Neural progenitor cell (in vitro differentiated cells): ENCODE data around the gene MILR1. TPM values are rescaled to one million over a fixed set of nuclear protein-coding genes. Genes with fewer than 3 reads are reported as not detected.

Source experiments
- DNase-seq: peaks from one replicate; pipeline ENCODE4 v3.0.0-alpha.2; 2016; ENCODE audit warnings: low spot score
- H2AFZ ChIP-seq: fragments of 200-600 bp; sonication (generic); replicated peaks from 2 replicates; pipeline ENCODE4 v1.6.1; 2016; ENCODE audit warnings: antibody characterized with exemption
- H3F3A ChIP-seq: fragments of 200-600 bp; sonication (generic); 2 replicates; pipeline ENCODE4 v1.6.1; 2016; ENCODE audit warnings: antibody characterized with exemption, low read depth
- H3K27ac ChIP-seq: fragments of 200-600 bp; sonication (generic); 2 replicates; pipeline ENCODE4 v1.5.1; 2016; ENCODE audit warnings: mild to moderate bottlenecking
- H3K27me3 ChIP-seq: fragments of 200-600 bp; sonication (generic); 2 replicates; pipeline ENCODE4 v1.6.1; 2016; ENCODE audit warnings: mild to moderate bottlenecking, moderate library complexity
- H3K36me3 ChIP-seq: fragments of 200-600 bp; sonication (generic); 2 replicates; pipeline ENCODE4 v1.5.1; 2016
- H3K4me1 ChIP-seq: fragments of 200-600 bp; sonication (generic); 2 replicates; pipeline ENCODE4 v1.6.1; 2016; ENCODE audit warnings: mixed run types
- H3K4me2 ChIP-seq: fragments of 200-600 bp; sonication (generic); 2 replicates; pipeline ENCODE4 v1.6.1; 2016
- H3K4me3 ChIP-seq: fragments of 200-600 bp; sonication (generic); 2 replicates; pipeline ENCODE4 v1.5.1; 2016
- H3K79me2 ChIP-seq: fragments of 200-600 bp; sonication (generic); 2 replicates; pipeline ENCODE4 v1.6.1; 2016; ENCODE audit warnings: low read depth
- H3K9ac ChIP-seq: fragments of 200-600 bp; sonication (generic); 2 replicates; pipeline ENCODE4 v1.6.1; 2016
- H3K9me3 ChIP-seq: fragments of 200-600 bp; sonication (generic); 2 replicates; pipeline ENCODE4 v1.5.1; 2016; ENCODE audit warnings: low read depth
- H4K20me1 ChIP-seq: fragments of 200-600 bp; sonication (generic); 2 replicates; pipeline ENCODE4 v1.6.1; 2016; ENCODE audit warnings: low read depth
- H3K27ac Mint-ChIP-seq: 3 replicates; pipeline ENCODE4 v1.8.0; 2021; ENCODE audit warnings: mixed read lengths
- H3K27me3 Mint-ChIP-seq: 2 replicates; pipeline ENCODE4 v1.8.0; 2022; ENCODE audit warnings: low read depth, mild to moderate bottlenecking, inconsistent platforms, moderate library complexity, mixed read lengths; ENCODE audit not compliant: insufficient read depth
- H3K36me3 Mint-ChIP-seq: 3 replicates; pipeline ENCODE4 v1.8.0; 2021; ENCODE audit warnings: mixed read lengths
- H3K4me1 Mint-ChIP-seq: 3 replicates; pipeline ENCODE4 v1.8.0; 2021; ENCODE audit warnings: mixed read lengths
- H3K4me3 Mint-ChIP-seq: 3 replicates; pipeline ENCODE4 v1.8.0; 2021; ENCODE audit warnings: mild to moderate bottlenecking, moderate library complexity, mixed read lengths
- H3K9me3 Mint-ChIP-seq: 3 replicates; pipeline ENCODE4 v1.8.0; 2020; ENCODE audit warnings: mixed read lengths
- CTCF ChIP-seq: fragments of 200-600 bp; sonication (generic); IDR thresholded peaks from 2 replicates; pipeline ENCODE4 v1.5.1; 2017; ENCODE audit warnings: antibody characterized with exemption, mild to moderate bottlenecking
- EZH2 ChIP-seq: fragments of 200-600 bp; sonication (generic); IDR thresholded peaks from 2 replicates; pipeline ENCODE4 v1.6.1; 2017; ENCODE audit warnings: antibody characterized with exemption, mild to moderate bottlenecking, moderate library complexity
- EZH2phosphoT487 ChIP-seq: fragments of 200-600 bp; sonication (generic); IDR thresholded peaks from 2 replicates; pipeline ENCODE4 v1.6.1; 2017; ENCODE audit warnings: antibody characterized with exemption
- total RNA-seq: library from RNA; depleted of rRNA; stranded (reverse); fragments of >200 nt; gene quantifications from 2 replicates; pipeline ENCODE4 v1.2.3, GENCODE V29; 2015; ENCODE audit warnings: low replicate concordance

The MILR1 gene
- total RNA-seq, 1 donor from 2014 or later = not detected

GRCh38 chr17:64502809-64503208 is 53.9 kb downstream of the MILR1 start:
- Histone ChIP-seq H3K4me1 (peaks cover 19% of the 10 kb centered on the region), H3K36me3 (peaks cover 55% of the 10 kb centered on the region), H3K4me3 (no peak overlapping the region), H3K27me3 (no peaks in the 10 kb centered on the region), H2AFZ (no peak overlapping the region), H3F3A (peaks cover 88% of the 10 kb centered on the region), H3K27ac (no peak overlapping the region), H3K4me2 (no peak overlapping the region), H4K20me1 (peaks cover 78% of the 10 kb centered on the region), H3K9me3 (no peaks in the 10 kb centered on the region), H3K9ac (no peak overlapping the region), H3K79me2 (peaks cover 80% of the 10 kb centered on the region)
- no peak for DNase-seq
- Mint-ChIP-seq H3K27me3 (peaks cover 16% of the 10 kb centered on the region), H3K4me1 (peaks cover 36% of the 10 kb centered on the region), H3K36me3 (peaks cover 50% of the 10 kb centered on the region), H3K4me3 (peak overlapping the region; percentile 12), H3K27ac (no peak overlapping the region), H3K9me3 (no peaks in the 10 kb centered on the region)
- TF ChIP-seq CTCF (no peak), EZH2phosphoT487 (no peak), EZH2 (no peak)

GRCh38 chr17:64503341-64503740 is 54.4 kb downstream of the MILR1 start:
- H3K4me1 ChIP-seq = peaks cover 24% of the 10 kb centered on the region
- H4K20me1 ChIP-seq = peaks cover 78% of the 10 kb centered on the region
- peaks cover 86% of the 10 kb centered on the region for H3K79me2 ChIP-seq
- H3K36me3 Mint-ChIP-seq = peaks cover 50% of the 10 kb centered on the region
- peak overlapping the region; percentile 96 for H3K4me2 ChIP-seq
- DNase-seq = no peak
- no peak overlapping the region for H3K4me3 ChIP-seq
- peaks cover 37% of the 10 kb centered on the region for H3K4me1 Mint-ChIP-seq
- no peak overlapping the region for H3K27ac Mint-ChIP-seq
- no peak overlapping the region for H2AFZ ChIP-seq
- peaks cover 59% of the 10 kb centered on the region for H3K36me3 ChIP-seq
- peaks cover 82% of the 10 kb centered on the region for H3F3A ChIP-seq
- peak overlapping the region; percentile 12 for H3K4me3 Mint-ChIP-seq
- H3K27me3 ChIP-seq = no peaks in the 10 kb centered on the region
- no peak overlapping the region for H3K27ac ChIP-seq
- TF ChIP-seq EZH2 (no peak), CTCF (no peak), EZH2phosphoT487 (no peak)
- no peaks in the 10 kb centered on the region for H3K9me3 ChIP-seq
- H3K9ac ChIP-seq = no peak overlapping the region
- H3K9me3 Mint-ChIP-seq = no peaks in the 10 kb centered on the region
- peaks cover 15% of the 10 kb centered on the region for H3K27me3 Mint-ChIP-seq

- Mint-ChIP-seq H3K9me3 (no peaks in the 10 kb centered on the region), H3K27me3 (peaks cover 12% of the 10 kb centered on the region), H3K36me3 (peaks cover 50% of the 10 kb centered on the region), H3K4me1 (peaks cover 37% of the 10 kb centered on the region), H3K27ac (no peak overlapping the region), H3K4me3 (peak overlapping the region; percentile 100)
- peaks cover 26% of the 10 kb centered on the region for H3K4me1 ChIP-seq
- H3K27me3 ChIP-seq = no peaks in the 10 kb centered on the region
- peaks cover 59% of the 10 kb centered on the region for H3K36me3 ChIP-seq
- H3K9ac ChIP-seq = peak overlapping the region; percentile 100
- H3K9me3 ChIP-seq = no peaks in the 10 kb centered on the region
- H3K27ac ChIP-seq = no peak overlapping the region
- H3K4me3 ChIP-seq = peak overlapping the region; percentile 93
- peaks cover 75% of the 10 kb centered on the region for H3F3A ChIP-seq
- no peak for DNase-seq
- peak overlapping the region; percentile 96 for H3K4me2 ChIP-seq
- peaks cover 93% of the 10 kb centered on the region for H3K79me2 ChIP-seq
- H2AFZ ChIP-seq = no peak overlapping the region
- peaks cover 78% of the 10 kb centered on the region for H4K20me1 ChIP-seq
- TF ChIP-seq EZH2phosphoT487 = no peak
- TF ChIP-seq CTCF = no peak
- TF ChIP-seq EZH2 = no peak
These were observed 55.2 kb downstream of the MILR1 start for GRCh38 chr17:64503821-64504768.
